OCI-LY3 (cell line): ENCODE measurements around the gene ASS1.

ENCODE experiments used
- EZH2phosphoT487 ChIP-seq: fragments of 200-600 bp; shearing (Covaris generic); IDR thresholded peaks from 2 replicates; pipeline ENCODE4 v1.6.1; 2018; ENCODE audit warnings: antibody characterized with exemption, mixed run types, low read depth
- TF ChIP-seq, protein P1 (sequence below): fragments of 200-600, 300-600 bp; sonication (generic); IDR thresholded peaks from 2 replicates; pipeline ENCODE4 v1.5.1; 2014; ENCODE audit warnings: antibody characterized with exemption, low read length, low read depth

DNA sequence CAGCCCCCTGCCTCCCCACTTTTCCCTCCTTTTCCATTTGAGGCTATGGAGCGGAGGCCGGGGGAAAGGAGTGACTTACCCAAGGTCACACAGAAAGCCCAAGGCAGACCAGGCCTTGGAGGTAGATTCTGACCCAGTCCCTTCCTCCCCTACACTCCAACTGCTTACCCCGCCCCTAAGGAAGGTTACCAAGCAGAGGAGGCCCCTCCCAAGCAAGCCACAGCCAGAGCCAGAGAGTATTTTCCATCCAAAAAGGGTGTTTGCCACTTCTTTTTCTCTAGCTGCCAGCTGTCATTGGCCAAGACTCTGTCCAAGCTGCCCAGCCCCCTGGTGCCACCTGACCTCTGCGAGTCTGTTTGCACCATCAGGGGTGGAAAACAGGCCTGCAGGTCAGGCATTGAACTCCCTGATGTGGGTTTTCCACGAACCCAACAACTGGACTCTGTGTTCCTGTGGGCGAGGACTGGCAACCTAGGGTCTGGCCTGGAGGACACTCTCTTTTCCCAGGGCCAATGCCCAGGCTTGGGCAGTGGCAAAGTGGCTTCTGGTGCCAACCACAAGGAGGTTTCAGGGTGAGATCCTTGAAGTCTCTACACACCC lies 6.3 kb upstream of the ASS1 start:
- TF ChIP-seq, protein P1, sequence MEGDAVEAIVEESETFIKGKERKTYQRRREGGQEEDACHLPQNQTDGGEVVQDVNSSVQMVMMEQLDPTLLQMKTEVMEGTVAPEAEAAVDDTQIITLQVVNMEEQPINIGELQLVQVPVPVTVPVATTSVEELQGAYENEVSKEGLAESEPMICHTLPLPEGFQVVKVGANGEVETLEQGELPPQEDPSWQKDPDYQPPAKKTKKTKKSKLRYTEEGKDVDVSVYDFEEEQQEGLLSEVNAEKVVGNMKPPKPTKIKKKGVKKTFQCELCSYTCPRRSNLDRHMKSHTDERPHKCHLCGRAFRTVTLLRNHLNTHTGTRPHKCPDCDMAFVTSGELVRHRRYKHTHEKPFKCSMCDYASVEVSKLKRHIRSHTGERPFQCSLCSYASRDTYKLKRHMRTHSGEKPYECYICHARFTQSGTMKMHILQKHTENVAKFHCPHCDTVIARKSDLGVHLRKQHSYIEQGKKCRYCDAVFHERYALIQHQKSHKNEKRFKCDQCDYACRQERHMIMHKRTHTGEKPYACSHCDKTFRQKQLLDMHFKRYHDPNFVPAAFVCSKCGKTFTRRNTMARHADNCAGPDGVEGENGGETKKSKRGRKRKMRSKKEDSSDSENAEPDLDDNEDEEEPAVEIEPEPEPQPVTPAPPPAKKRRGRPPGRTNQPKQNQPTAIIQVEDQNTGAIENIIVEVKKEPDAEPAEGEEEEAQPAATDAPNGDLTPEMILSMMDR, result no peak
- TF ChIP-seq EZH2phosphoT487, result no peak
